Neural cell (in vitro differentiated cells): ENCODE results near the gene COL13A1. TPM values are rescaled to one million over a fixed set of nuclear protein-coding genes. Genes with fewer than 3 reads are reported as not detected.

ENCODE experiments used
- H2AFZ ChIP-seq: fragments of 200-600, 300-800 bp; sonication (generic), shearing (Covaris generic); 2 replicates; pipeline ENCODE4 v1.6.0; 2014; ENCODE audit warnings: low read depth, mild to moderate bottlenecking, antibody characterized with exemption, low read length, moderate library complexity
- H3F3A ChIP-seq: fragments of 200-600 bp; shearing (Covaris generic); 2 replicates; pipeline ENCODE4 v1.6.1; 2016; ENCODE audit warnings: mild to moderate bottlenecking, moderate library complexity, mixed read lengths, antibody characterized with exemption, low read length; ENCODE audit not compliant: insufficient read depth, poor library complexity, severe bottlenecking
- H3K27ac ChIP-seq: fragments of 200-600, 300-800 bp; sonication (generic), shearing (Covaris generic); 2 replicates; pipeline ENCODE4 v1.5.1; 2014; ENCODE audit warnings: mild to moderate bottlenecking, low read length, moderate library complexity
- H3K27me3 ChIP-seq: fragments of 300-800, 200-600 bp; sonication (generic), shearing (Covaris generic); 2 replicates; pipeline ENCODE4 v1.6.0; 2014; ENCODE audit warnings: mild to moderate bottlenecking, low read depth, low read length, moderate library complexity; ENCODE audit not compliant: insufficient read depth
- H3K36me3 ChIP-seq: fragments of 300-800, 200-600 bp; sonication (generic), shearing (Covaris generic); 2 replicates; pipeline ENCODE4 v1.5.1; 2014; ENCODE audit warnings: mild to moderate bottlenecking, antibody characterized with exemption, low read length, moderate library complexity; ENCODE audit not compliant: insufficient read depth
- H3K4me2 ChIP-seq: fragments of 300-800, 200-600 bp; sonication (generic), shearing (Covaris generic); 2 replicates; pipeline ENCODE4 v1.6.0; 2014; ENCODE audit warnings: mild to moderate bottlenecking, low read length
- H3K4me3 ChIP-seq: fragments of 300-800, 200-600 bp; sonication (generic), shearing (Covaris generic); 2 replicates; pipeline ENCODE4 v1.5.1; 2014; ENCODE audit warnings: mild to moderate bottlenecking, low read length, moderate library complexity
- H3K79me2 ChIP-seq: fragments of 200-600 bp; shearing (Covaris generic); replicated peaks from 2 replicates; pipeline ENCODE4 v1.6.0; 2014; ENCODE audit warnings: mild to moderate bottlenecking, low read length, moderate library complexity; ENCODE audit not compliant: insufficient read depth
- H3K9ac ChIP-seq: fragments of 300-800, 200-600 bp; sonication (generic), shearing (Covaris generic); 2 replicates; pipeline ENCODE4 v1.6.1; 2016; ENCODE audit warnings: mild to moderate bottlenecking, low read length, mixed read lengths
- H3K9me2 ChIP-seq: fragments of 200-600 bp; shearing (Covaris generic); 2 replicates; pipeline ENCODE4 v1.6.1; 2016; ENCODE audit warnings: mild to moderate bottlenecking, low read length, mixed read lengths; ENCODE audit not compliant: insufficient read depth
- H3K9me3 ChIP-seq: fragments of 200-600, 300-800 bp; sonication (generic), shearing (Covaris generic); 2 replicates; pipeline ENCODE4 v1.6.1; 2016; ENCODE audit warnings: mild to moderate bottlenecking, mixed run types, low read length, moderate library complexity, mixed read lengths
- H4K20me1 ChIP-seq: fragments of 200-600 bp; shearing (Covaris generic); 2 replicates; pipeline ENCODE4 v1.6.1; 2016; ENCODE audit warnings: mild to moderate bottlenecking, mixed run types; ENCODE audit not compliant: insufficient read depth
- CTCF ChIP-seq: fragments of 450-650 bp; IDR thresholded peaks from 2 replicates; pipeline ENCODE4 v1.5.1; 2014; ENCODE audit warnings: antibody characterized with exemption, mild to moderate bottlenecking, moderate library complexity; ENCODE audit not compliant: poor library complexity, severe bottlenecking
- EP300 ChIP-seq: fragments of 450-650 bp; conservative IDR thresholded peaks from 2 replicates; pipeline ENCODE4 v1.6.1; 2014; ENCODE audit warnings: antibody characterized with exemption, mild to moderate bottlenecking, moderate library complexity; ENCODE audit not compliant: poor library complexity, severe bottlenecking
- EZH2 ChIP-seq: fragments of 200-600, 300-800 bp; shearing (Covaris generic), sonication (generic); IDR thresholded peaks from 2 replicates; pipeline ENCODE4 v1.6.1; 2014; ENCODE audit warnings: antibody characterized with exemption, low read length, borderline replicate concordance, mild to moderate bottlenecking; ENCODE audit not compliant: insufficient read depth, poor library complexity, severe bottlenecking
- MXI1 ChIP-seq: fragments of 450-650 bp; conservative IDR thresholded peaks from 2 replicates; pipeline ENCODE4 v1.6.1; 2014; ENCODE audit warnings: antibody characterized with exemption, mild to moderate bottlenecking; ENCODE audit not compliant: poor library complexity, severe bottlenecking
- POLR2AphosphoS5 ChIP-seq: IDR thresholded peaks from 2 replicates; pipeline ENCODE4 v1.6.1; 2012
- RAD21 ChIP-seq: fragments of 450-650 bp; conservative IDR thresholded peaks from 2 replicates; pipeline ENCODE4 v1.6.1; 2014; ENCODE audit warnings: antibody characterized with exemption, mild to moderate bottlenecking, moderate library complexity
- REST ChIP-seq: IDR thresholded peaks from 2 replicates; pipeline ENCODE4 v1.6.1; 2012; ENCODE audit warnings: borderline replicate concordance
- SMC3 ChIP-seq: fragments of 450-650 bp; conservative IDR thresholded peaks from 2 replicates; pipeline ENCODE4 v1.6.1; 2014; ENCODE audit warnings: antibody characterized with exemption, mild to moderate bottlenecking, moderate library complexity; ENCODE audit not compliant: poor library complexity
- TAF1 ChIP-seq: IDR thresholded peaks from 2 replicates; pipeline ENCODE4 v1.6.1; 2012; ENCODE audit warnings: low read depth
- polyA plus RNA-seq: library from polyadenylated mRNA; depleted of rRNA; stranded (reverse); fragments of >200 nt; gene quantifications from 2 replicates; pipeline ENCODE4 v1.2.3, GENCODE V29; 2014

Gene COL13A1
- polyA plus RNA-seq, 1 donor from 2014 or later = 4.7 TPM

- TF ChIP-seq SMC3 (no peak), EP300 (no peak), TAF1 (no peak), REST (no peak), MXI1 (no peak), EZH2 (no peak), RAD21 (no peak), POLR2AphosphoS5 (no peak), CTCF (no peak)
- no peaks in the 10 kb centered on the region for H3K9me2 ChIP-seq
- no peaks in the 10 kb centered on the region for H3K27me3 ChIP-seq
- no peak overlapping the region for H3K27ac ChIP-seq
- H3K36me3 ChIP-seq = no peaks in the 10 kb centered on the region
- H3K4me2 ChIP-seq = no peak overlapping the region
- no peak overlapping the region for H3K9ac ChIP-seq
- no peaks in the 10 kb centered on the region for H3F3A ChIP-seq
- H4K20me1 ChIP-seq = no peaks in the 10 kb centered on the region
- H2AFZ ChIP-seq = no peak overlapping the region
- no peak overlapping the region for H3K4me3 ChIP-seq
- no peaks in the 10 kb centered on the region for H3K79me2 ChIP-seq
- no peaks in the 10 kb centered on the region for H3K9me3 ChIP-seq
These were observed 150.0 kb downstream of the COL13A1 start for GRCh38 chr10:69951658-69952057.

- Histone ChIP-seq H3K9me2 (no peaks in the 10 kb centered on the region), H3K9ac (no peak overlapping the region), H3K27ac (no peak overlapping the region), H3K4me3 (no peak overlapping the region), H3K9me3 (no peaks in the 10 kb centered on the region), H3K27me3 (no peaks in the 10 kb centered on the region), H3K4me2 (no peak overlapping the region), H3K36me3 (no peaks in the 10 kb centered on the region), H3F3A (no peaks in the 10 kb centered on the region), H3K79me2 (no peaks in the 10 kb centered on the region), H4K20me1 (no peaks in the 10 kb centered on the region), H2AFZ (no peak overlapping the region)
- TF ChIP-seq MXI1 (no peak), SMC3 (no peak), TAF1 (no peak), POLR2AphosphoS5 (no peak)
These were observed 150.5 kb downstream of the COL13A1 start for GRCh38 chr10:69952069-69952800.
